H54 (cell line): ENCODE measurements around the gene MBD2.

Experiments
- DNase-seq: peaks from one replicate; pipeline ENCODE4 v3.0.0; 2011; ENCODE audit warnings: low spot score, mixed read lengths; ENCODE audit not compliant: insufficient read length
- FAIRE-seq: peaks from 3 replicates; lab custom pipeline; 2011; peaks lifted over from hg19 to GRCh38; lab: Jason Lieb, UNC
- POLR2A ChIP-seq: IDR thresholded peaks from 2 replicates; pipeline ENCODE4 v1.6.1; 2011; ENCODE audit warnings: low read depth, mild to moderate bottlenecking, low read length

Gene MBD2

GRCh38 chr18:54202851-54203250 lies 21.6 kb downstream of the MBD2 start:
- DNase-seq (no peak), FAIRE-seq (no peak)
- no peak for TF ChIP-seq POLR2A

- FAIRE-seq (no peak), DNase-seq (no peak)
- no peak for TF ChIP-seq POLR2A
Measured at GRCh38 chr18:54197747-54198411, 26.6 kb downstream of the MBD2 start.

DNA sequence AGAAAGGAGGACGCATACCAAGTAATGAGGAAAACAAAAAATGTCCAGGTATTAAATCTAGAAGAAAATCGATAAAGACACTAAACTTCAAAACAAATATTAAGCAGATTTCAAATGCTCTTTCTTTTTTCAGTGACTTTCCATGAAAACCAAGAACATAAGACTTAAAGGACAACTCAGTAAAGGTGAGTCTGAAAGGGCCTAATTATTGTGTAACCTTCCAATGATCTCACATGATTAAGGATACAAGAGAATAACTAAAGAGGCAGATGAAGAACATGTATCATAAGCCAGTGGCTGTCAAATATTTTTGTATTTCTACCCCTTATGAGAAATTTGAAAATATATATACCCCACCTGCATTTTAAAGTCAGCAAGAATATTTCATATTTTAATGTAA lies 30.7 kb downstream of the MBD2 start:
- no peak for FAIRE-seq
- TF ChIP-seq POLR2A = no peak
- no peak for DNase-seq

- no peak for FAIRE-seq
- TF ChIP-seq POLR2A = no peak
- DNase-seq = no peak
Measured at GRCh38 chr18:54192900-54193299, 31.6 kb downstream of the MBD2 start.

DNA sequence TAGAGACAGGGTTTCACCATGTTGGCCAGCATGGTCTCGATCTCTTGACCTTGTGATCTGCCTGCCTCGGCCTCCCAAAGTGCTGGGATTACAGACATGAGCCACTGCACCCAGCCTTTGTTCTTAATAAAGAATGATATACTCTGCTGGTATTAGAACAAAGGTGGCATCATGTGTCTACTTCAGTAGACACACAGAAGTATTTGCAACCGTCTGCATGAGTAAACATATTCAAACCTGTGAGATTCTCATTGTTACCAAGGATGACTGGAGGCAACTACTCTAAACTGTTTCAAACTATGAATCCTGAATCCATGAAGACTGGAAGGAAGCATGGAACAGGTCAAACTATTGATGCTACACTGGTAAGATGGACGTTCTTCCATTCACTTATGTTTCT lies 32.1 kb downstream of the MBD2 start:
- TF ChIP-seq POLR2A = no peak
- FAIRE-seq (no peak), DNase-seq (no peak)

- no peak for DNase-seq
- no peak for FAIRE-seq
- no peak for TF ChIP-seq POLR2A
Measured at GRCh38 chr18:54191352-54191751, 33.1 kb downstream of the MBD2 start.

GRCh38 chr18:54187372-54187771 lies 37.1 kb downstream of the MBD2 start:
- FAIRE-seq = no peak
- TF ChIP-seq POLR2A = no peak
- DNase-seq = no peak

- no peak for TF ChIP-seq POLR2A
- FAIRE-seq = no peak
- no peak for DNase-seq
Measured at GRCh38 chr18:54184836-54185235, 39.6 kb downstream of the MBD2 start.

GRCh38 chr18:54183390-54183789 lies 41.1 kb downstream of the MBD2 start:
- FAIRE-seq = no peak
- TF ChIP-seq POLR2A = no peak
- DNase-seq = no peak

DNA sequence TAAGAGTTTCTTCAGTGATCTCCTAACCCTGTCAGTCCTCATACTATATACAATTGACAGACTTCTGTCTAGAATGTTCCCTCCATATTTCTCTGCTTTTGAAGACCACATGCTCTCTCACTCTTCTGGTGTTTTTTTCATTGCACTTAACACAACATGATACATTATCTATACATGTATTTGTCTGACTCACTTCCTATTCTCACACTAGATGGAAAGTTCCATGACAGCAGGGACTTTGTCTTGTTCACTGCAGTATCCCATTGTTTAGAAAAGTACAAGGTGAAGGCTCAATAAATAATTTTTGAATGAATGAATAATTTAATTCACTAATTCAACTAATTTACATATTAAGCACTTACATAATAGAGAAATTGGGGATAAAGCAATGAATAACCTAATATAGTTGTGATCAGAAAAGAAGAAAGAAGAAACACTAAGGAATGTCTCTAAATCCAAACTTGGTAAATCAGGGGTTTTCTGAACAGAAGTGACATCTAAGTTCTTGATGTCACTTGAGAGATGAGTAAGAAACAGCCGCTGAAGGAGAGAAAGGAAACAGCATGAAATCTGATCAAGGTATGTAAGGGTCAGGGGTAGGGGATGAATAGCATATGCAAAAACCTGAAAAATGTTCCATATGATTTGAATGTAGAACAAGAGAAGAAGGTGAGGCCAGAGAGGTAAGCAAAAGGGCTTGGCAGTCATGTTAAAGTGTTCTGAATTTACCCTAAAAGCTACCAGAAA lies 42.4 kb downstream of the MBD2 start:
- FAIRE-seq (no peak), DNase-seq (no peak)
- TF ChIP-seq POLR2A = no peak

DNA sequence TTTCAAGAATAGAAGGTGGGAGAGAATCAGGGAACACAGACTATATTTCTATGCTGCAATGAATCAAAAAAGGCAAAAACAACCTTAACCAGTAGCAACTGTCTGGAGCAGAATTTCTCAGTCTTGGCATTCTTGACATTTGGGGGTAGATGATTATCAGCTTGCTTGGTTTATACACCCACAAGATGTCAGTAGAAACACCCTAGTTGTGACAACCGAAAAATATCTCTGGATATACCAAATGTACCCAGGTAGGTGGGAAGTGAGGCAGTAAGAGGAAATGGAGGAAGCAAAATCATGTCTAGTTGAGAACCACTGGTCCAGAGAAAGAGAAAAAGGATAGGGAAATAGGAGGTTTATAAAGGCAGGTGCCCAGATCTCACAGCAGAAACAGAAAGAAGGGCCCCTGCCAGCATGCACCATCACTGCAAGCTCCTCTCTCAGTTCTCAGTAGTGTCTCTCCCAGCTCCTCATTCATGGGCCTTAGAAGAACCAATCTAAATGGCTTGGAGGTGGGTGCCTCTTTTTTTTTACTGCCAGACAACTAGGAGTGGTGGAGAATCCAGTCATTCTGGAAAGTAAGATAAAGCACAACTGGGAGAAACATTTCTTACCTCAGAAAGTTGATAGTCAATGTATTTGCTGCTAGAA lies 50.4 kb downstream of the MBD2 start:
- DNase-seq (no peak), FAIRE-seq (no peak)
- TF ChIP-seq POLR2A = no peak

DNA sequence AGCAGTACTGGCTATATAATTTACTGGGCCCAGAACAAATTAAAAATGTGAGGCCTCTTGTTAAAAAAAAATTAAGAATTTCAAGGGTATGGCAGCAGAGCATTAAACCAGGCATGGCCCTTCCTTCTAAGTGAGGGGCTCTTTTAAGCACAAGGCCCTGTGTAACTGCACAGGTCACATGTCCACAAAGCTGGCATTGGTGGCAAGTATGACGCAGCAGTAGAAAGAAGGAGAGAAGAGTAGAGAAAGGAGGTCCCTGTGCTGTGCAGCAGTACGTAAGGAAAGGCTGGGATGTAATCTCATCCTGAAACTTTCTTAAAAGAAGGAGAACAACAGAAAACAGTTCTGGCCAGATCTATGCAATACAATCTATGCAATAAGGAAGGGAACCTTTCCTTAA lies 51.2 kb downstream of the MBD2 start:
- no peak for DNase-seq
- TF ChIP-seq POLR2A = no peak
- FAIRE-seq = no peak

DNA sequence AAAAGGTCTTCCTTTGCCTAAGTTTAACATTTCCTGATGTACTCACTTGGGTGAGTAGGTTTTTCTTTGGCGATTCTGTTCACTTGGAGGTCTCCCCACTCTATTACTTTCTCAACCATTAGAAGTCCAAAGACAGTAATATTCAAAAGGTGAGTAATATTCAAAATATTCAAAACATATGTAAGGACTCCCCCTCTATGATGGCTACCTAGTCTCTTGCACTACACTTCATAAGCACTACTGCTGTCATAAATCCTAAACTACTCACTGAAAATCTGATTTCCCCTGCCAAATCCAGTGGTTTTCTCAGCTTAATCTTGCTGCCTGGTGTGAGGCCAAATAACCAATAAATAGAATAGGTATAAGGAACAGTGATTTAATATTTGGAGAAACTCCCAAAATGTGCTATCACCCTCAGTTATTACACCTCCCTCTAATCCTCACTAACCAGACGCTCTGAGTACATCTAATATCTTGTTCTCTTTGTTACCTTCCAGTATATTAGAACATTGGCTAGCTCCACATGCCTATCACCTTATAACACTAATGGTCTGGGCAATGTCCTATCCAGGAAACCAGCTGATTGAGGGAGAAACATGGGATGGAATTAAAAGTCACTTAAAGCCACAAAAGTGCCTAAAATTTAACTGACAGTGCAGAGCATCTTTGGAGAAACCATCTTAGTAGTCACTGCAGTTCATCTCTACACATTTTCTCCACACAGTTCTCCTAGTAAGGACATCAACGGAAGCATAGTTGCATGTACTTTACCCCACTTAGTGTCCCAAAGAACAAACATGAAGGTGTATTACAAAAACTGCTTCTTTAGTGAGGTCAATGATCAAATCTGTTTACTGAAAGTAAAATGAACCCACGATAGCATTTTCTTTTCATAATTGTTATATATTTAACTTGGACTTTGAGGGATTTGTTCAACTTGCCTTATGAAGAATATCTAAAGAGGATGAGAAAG lies 54.8 kb downstream of the MBD2 start:
- DNase-seq (no peak), FAIRE-seq (no peak)
- TF ChIP-seq POLR2A = no peak
